PC-3 (cell line): ENCODE results near the gene OCA2. TPM values are rescaled to one million over a fixed set of nuclear protein-coding genes. Genes with fewer than 3 reads are reported as not detected.

Experiments used
- ATAC-seq: fragments of 200-7000 bp; cut with Tn5 transposase; 2 replicates; pipeline ENCODE4 v1.9.1; 2020; ENCODE audit warnings: mild to moderate bottlenecking, moderate library complexity
- BruUV-seq: library from RNA; stranded (reverse); fragments of 400-500 nt; replicated peaks from 2 replicates; lab custom pipeline; 2021; lab: Mats Ljungman, UMichigan
- CTCF ChIA-PET: fragments of 300-600 bp; sonication (Branson Sonifier 250); formaldehyde crosslinking; loops from one replicate; lab custom pipeline; 2022; ENCODE audit warnings: antibody characterized with exemption; lab: Charles Lee
- POLR2A ChIA-PET: fragments of 300-600 bp; sonication (Branson Sonifier 250); formaldehyde crosslinking; loops from one replicate; lab custom pipeline; 2022; ENCODE audit warnings: antibody characterized with exemption; ENCODE audit not compliant: unreplicated experiment; lab: Charles Lee
- DNase-seq: peaks from one replicate; pipeline ENCODE4 v3.0.0-alpha.2; 2015
- H2AFZ ChIP-seq: fragments of 300-600 bp; sonication (generic); 2 replicates; pipeline ENCODE4 v1.6.0; 2016; ENCODE audit warnings: antibody characterized with exemption, low read length
- H3F3A ChIP-seq: fragments of 300-600 bp; sonication (generic); one replicate; pipeline ENCODE4 v1.6.0; 2017; ENCODE audit warnings: antibody characterized with exemption, low read length, control low read depth, mild to moderate bottlenecking; ENCODE audit not compliant: unreplicated experiment
- H3K27ac ChIP-seq: fragments of 300-600 bp; sonication (generic); 2 replicates; pipeline ENCODE4 v1.5.1; 2016; ENCODE audit warnings: mild to moderate bottlenecking, low read length
- H3K27me3 ChIP-seq: fragments of 300-600 bp; sonication (generic); 2 replicates; pipeline ENCODE4 v1.6.1; 2016; ENCODE audit warnings: low read length, mixed read lengths
- H3K36me3 ChIP-seq: fragments of 300-600 bp; sonication (generic); 2 replicates; pipeline ENCODE4 v1.6.1; 2016; ENCODE audit warnings: low read depth, mixed run types, low read length, mixed read lengths
- H3K4me1 ChIP-seq: fragments of 300-600 bp; sonication (generic); 2 replicates; pipeline ENCODE4 v1.5.1; 2016; ENCODE audit warnings: low read length; ENCODE audit not compliant: insufficient read depth
- H3K4me2 ChIP-seq: fragments of 300-600 bp; sonication (generic); 2 replicates; pipeline ENCODE4 v1.6.0; 2016; ENCODE audit warnings: low read length
- H3K4me3 ChIP-seq: fragments of 300-600 bp; sonication (generic); 2 replicates; pipeline ENCODE4 v1.5.1; 2016; ENCODE audit warnings: mild to moderate bottlenecking, low read length, mixed read lengths
- H3K79me2 ChIP-seq: fragments of 300-600 bp; sonication (generic); 2 replicates; pipeline ENCODE4 v1.6.1; 2017; ENCODE audit warnings: low read length, mixed read lengths
- H3K9ac ChIP-seq: fragments of 300-600 bp; sonication (generic); 2 replicates; pipeline ENCODE4 v1.6.0; 2016; ENCODE audit warnings: mild to moderate bottlenecking, low read length
- H3K9me2 ChIP-seq: fragments of 300-600 bp; sonication (generic); replicated peaks from 2 replicates; pipeline ENCODE4 v1.6.1; 2016; ENCODE audit warnings: mixed run types, low read length, mixed read lengths
- H3K9me3 ChIP-seq: fragments of 300-600 bp; sonication (generic); 2 replicates; pipeline ENCODE4 v1.6.1; 2016; ENCODE audit warnings: low read length, mixed read lengths
- H4K20me1 ChIP-seq: fragments of 300-600 bp; sonication (generic); 2 replicates; pipeline ENCODE4 v1.6.1; 2016; ENCODE audit warnings: low read length, mixed read lengths
- EZH2 ChIP-seq: fragments of 300-600 bp; sonication (generic); IDR thresholded peaks from one replicate; pipeline ENCODE4 v1.6.1; 2017; ENCODE audit warnings: antibody characterized with exemption, mild to moderate bottlenecking, low read length; ENCODE audit not compliant: unreplicated experiment
- EZH2phosphoT487 ChIP-seq: fragments of 300-600 bp; sonication (generic); IDR thresholded peaks from 2 replicates; pipeline ENCODE4 v1.6.1; 2018; ENCODE audit warnings: mild to moderate bottlenecking, antibody characterized with exemption, low read length, borderline replicate concordance
- intact Hi-C: fragments of 100-400 bp; cut with micrococcal nuclease; formaldehyde crosslinking; loops from 2 replicates; pipeline ENCODE4 v1.9.0; 2023
- total RNA-seq: library from RNA; depleted of rRNA; stranded (reverse); fragments of >200 nt; gene quantifications from 2 replicates; pipeline ENCODE4 v1.2.3, GENCODE V29; 2014
- TF ChIP-seq, protein P1 (sequence below): fragments of 300-600 bp; sonication (generic); conservative IDR thresholded peaks from 2 replicates; pipeline ENCODE4 v1.5.1; 2017; ENCODE audit warnings: antibody characterized with exemption, low read depth, mild to moderate bottlenecking, low read length

The OCA2 gene
- total RNA-seq, 1 experiment from 2014 or later, result not detected

DNA sequence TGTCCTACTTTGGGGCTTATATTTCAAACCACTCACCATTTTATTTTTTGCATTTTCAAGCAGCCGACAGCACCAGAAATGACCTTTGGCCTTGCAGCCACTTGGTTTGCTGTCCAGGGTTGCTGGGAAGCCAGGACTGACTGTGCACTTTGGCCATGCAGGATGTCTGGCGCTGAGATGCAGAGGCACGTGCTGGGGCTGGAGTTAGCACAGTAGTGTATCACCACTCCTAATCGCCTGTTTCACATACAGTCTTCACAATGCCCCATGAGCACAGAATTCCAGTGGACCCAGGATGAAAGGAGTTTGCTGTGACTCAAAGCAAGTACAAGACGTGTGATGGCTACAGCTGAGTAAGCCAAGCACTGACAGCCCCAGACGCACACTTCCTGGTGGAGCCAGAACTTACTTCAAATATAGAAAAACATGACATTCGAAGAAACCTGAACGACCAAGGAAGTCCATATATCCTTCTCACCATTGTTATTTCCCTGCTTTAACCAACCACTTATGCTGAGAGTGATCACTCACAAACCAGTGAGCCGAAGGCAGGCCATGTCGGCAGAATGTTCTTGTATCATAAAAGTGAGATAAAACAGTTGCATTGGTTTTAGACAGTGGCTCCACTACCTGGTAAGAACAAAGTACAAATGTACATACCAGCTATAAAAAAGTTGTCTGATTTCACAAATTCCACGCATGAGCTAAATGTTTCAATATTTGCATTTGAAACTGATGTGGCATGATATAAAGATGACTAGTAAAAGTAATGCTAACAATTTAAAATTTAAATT, 16.0 kb downstream of the OCA2 start:
- intact Hi-C loops, result no loop called here
- BruUV-seq, result no TSS peak
- no peaks in the 10 kb centered on the region for H3K27me3 ChIP-seq
- no peak overlapping the region for H2AFZ ChIP-seq
- H3K4me1 ChIP-seq, result no peaks in the 10 kb centered on the region
- ATAC-seq (no peak), DNase-seq (no peak)
- POLR2A ChIA-PET, result no interaction called here
- H3K4me2 ChIP-seq, result no peak overlapping the region
- H3K9me3 ChIP-seq, result no peaks in the 10 kb centered on the region
- H3F3A ChIP-seq, result no peaks in the 10 kb centered on the region
- H3K27ac ChIP-seq, result no peak overlapping the region
- no peaks in the 10 kb centered on the region for H4K20me1 ChIP-seq
- H3K36me3 ChIP-seq, result no peaks in the 10 kb centered on the region
- no peaks in the 10 kb centered on the region for H3K79me2 ChIP-seq
- no peak overlapping the region for H3K4me3 ChIP-seq
- no peaks in the 10 kb centered on the region for H3K9me2 ChIP-seq
- CTCF ChIA-PET, result no interaction called here
- H3K9ac ChIP-seq, result no peak overlapping the region
- TF ChIP-seq EZH2phosphoT487, result no peak
- no peak for TF ChIP-seq EZH2
- TF ChIP-seq, protein P1, sequence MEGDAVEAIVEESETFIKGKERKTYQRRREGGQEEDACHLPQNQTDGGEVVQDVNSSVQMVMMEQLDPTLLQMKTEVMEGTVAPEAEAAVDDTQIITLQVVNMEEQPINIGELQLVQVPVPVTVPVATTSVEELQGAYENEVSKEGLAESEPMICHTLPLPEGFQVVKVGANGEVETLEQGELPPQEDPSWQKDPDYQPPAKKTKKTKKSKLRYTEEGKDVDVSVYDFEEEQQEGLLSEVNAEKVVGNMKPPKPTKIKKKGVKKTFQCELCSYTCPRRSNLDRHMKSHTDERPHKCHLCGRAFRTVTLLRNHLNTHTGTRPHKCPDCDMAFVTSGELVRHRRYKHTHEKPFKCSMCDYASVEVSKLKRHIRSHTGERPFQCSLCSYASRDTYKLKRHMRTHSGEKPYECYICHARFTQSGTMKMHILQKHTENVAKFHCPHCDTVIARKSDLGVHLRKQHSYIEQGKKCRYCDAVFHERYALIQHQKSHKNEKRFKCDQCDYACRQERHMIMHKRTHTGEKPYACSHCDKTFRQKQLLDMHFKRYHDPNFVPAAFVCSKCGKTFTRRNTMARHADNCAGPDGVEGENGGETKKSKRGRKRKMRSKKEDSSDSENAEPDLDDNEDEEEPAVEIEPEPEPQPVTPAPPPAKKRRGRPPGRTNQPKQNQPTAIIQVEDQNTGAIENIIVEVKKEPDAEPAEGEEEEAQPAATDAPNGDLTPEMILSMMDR, result no peak

DNA sequence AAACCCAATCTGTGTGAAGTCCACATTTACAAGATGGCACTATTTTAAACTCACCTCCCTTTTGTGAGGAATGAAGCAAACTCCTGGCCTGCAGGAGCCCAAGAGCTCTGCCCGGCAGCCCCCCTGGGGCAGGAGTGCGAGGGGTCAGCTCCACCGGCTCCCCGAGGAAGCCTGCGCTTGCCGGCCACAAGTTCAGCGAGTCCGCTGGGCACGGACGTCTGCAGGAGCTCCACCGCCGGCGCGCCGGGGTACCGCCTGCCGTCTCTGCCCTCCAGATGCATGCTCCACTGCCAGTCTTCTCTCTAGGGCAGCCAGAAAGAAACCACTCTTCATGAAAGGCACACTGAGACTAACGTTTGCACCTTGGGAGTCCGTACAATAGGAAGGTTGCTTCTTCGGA, 17.5 kb downstream of the OCA2 start:
- H3K79me2 ChIP-seq, result no peaks in the 10 kb centered on the region
- H3K36me3 ChIP-seq, result no peaks in the 10 kb centered on the region
- ChIA-PET CTCF (no interaction called here), POLR2A (no interaction called here)
- no peaks in the 10 kb centered on the region for H3K9me2 ChIP-seq
- no peak for DNase-seq
- H4K20me1 ChIP-seq, result no peaks in the 10 kb centered on the region
- no peak overlapping the region for H3K9ac ChIP-seq
- H3K4me2 ChIP-seq, result no peak overlapping the region
- no peaks in the 10 kb centered on the region for H3K27me3 ChIP-seq
- TF ChIP-seq EZH2phosphoT487, result no peak
- TF ChIP-seq EZH2, result no peak
- TF ChIP-seq, protein P1, result no peak
- no peaks in the 10 kb centered on the region for H3K4me1 ChIP-seq
- intact Hi-C loops, result no loop called here
- H3K9me3 ChIP-seq, result no peaks in the 10 kb centered on the region
- no TSS peak for BruUV-seq
- no peak overlapping the region for H3K27ac ChIP-seq
- H3F3A ChIP-seq, result no peaks in the 10 kb centered on the region
- no peak for ATAC-seq
- no peak overlapping the region for H2AFZ ChIP-seq
- no peak overlapping the region for H3K4me3 ChIP-seq

DNA sequence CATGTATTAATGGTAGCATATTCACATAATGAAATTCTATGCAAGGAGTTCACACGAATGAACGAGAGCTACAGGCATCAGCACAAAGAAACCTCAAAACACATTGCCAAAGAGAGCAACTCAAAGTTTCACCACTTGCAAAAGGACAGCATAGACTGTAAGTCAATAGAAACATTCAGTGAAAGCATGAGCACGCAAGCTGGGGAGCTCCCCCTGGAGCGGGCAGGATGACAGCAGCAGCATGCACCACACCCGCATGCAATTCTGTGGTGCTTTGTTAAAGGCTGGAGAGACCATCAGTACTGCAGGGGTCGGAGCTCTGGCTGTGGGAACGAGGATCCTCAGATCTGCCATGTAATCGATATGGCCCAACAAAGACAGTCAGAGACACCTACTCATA, 18.7 kb downstream of the OCA2 start:
- H3K27ac ChIP-seq, result no peak overlapping the region
- ChIA-PET CTCF (no interaction called here), POLR2A (no interaction called here)
- H3K9me2 ChIP-seq, result no peaks in the 10 kb centered on the region
- DNase-seq (no peak), ATAC-seq (no peak)
- no peak overlapping the region for H3K9ac ChIP-seq
- no peaks in the 10 kb centered on the region for H3K36me3 ChIP-seq
- no peak overlapping the region for H3K4me3 ChIP-seq
- no peaks in the 10 kb centered on the region for H4K20me1 ChIP-seq
- no peaks in the 10 kb centered on the region for H3K79me2 ChIP-seq
- H3K9me3 ChIP-seq, result no peaks in the 10 kb centered on the region
- H3K4me2 ChIP-seq, result no peak overlapping the region
- TF ChIP-seq, protein P1, result no peak
- TF ChIP-seq EZH2, result no peak
- no peak for TF ChIP-seq EZH2phosphoT487
- no peak overlapping the region for H2AFZ ChIP-seq
- H3K27me3 ChIP-seq, result no peaks in the 10 kb centered on the region
- no peaks in the 10 kb centered on the region for H3K4me1 ChIP-seq
- H3F3A ChIP-seq, result no peaks in the 10 kb centered on the region
- no TSS peak for BruUV-seq
- intact Hi-C loops, result no loop called here
